Measurements from ENCODE around the gene NDUFAF3. TPM values are rescaled to one million over a fixed set of nuclear protein-coding genes. Genes with fewer than 3 reads are reported as not detected.

The NDUFAF3 gene
- total and polyA plus RNA-seq, 2 donors from 2014 or later = 106 to 190 TPM

DNA sequence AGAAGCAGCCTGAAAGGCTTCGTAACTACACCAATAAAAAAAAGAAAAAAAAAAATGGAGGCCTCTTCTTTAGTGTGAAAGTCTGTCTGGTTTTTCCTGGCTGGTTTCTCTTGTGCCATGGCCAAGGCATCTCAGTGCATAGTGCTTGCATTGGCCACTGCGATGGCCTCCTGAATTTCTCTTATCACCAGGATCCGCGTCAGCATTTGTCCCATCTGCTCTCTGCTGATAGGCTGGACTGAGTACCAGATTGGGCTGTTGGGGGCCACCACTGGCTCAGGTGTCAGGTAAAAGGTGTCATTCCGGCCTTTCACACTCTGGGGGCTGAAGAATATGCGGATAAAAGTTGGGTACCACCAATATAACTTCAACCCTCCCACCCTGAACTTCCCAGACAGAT is 8.4 kb downstream of the NDUFAF3 start:
- Histone ChIP-seq H3K4me1 (ENCODE audit: control insufficient read depth in 2 of 3, insufficient read depth in 2 of 3, low read depth in 1 of 3, low read length in 3 of 3) (peaks cover 0 to 16% (median 9%) of the 10 kb centered on the region in 3 donors), H3K9ac (ENCODE audit: low read length in 3 of 3) (no peak overlapping the region), H3K9me3 (ENCODE audit: control insufficient read depth in 2 of 3, insufficient read depth in 1 of 3, low read length in 3 of 3) (no peaks in the 10 kb centered on the region), H3K36me3 (ENCODE audit: control insufficient read depth in 2 of 3, insufficient read depth in 3 of 3, low read length in 3 of 3) (peaks cover 19 to 62% (median 37%) of the 10 kb centered on the region in 3 donors), H3K27ac (ENCODE audit: low read depth in 2 of 2, low read length in 2 of 2) (no peak overlapping the region), H3K4me3 (ENCODE audit: low read length in 3 of 3) (no peak overlapping the region), H3K27me3 (ENCODE audit: control insufficient read depth, insufficient read depth, low read length) (no peaks in the 10 kb centered on the region)
- FAIRE-seq (no peak), DNase-seq (no peak)
- TF ChIP-seq, protein P1, sequence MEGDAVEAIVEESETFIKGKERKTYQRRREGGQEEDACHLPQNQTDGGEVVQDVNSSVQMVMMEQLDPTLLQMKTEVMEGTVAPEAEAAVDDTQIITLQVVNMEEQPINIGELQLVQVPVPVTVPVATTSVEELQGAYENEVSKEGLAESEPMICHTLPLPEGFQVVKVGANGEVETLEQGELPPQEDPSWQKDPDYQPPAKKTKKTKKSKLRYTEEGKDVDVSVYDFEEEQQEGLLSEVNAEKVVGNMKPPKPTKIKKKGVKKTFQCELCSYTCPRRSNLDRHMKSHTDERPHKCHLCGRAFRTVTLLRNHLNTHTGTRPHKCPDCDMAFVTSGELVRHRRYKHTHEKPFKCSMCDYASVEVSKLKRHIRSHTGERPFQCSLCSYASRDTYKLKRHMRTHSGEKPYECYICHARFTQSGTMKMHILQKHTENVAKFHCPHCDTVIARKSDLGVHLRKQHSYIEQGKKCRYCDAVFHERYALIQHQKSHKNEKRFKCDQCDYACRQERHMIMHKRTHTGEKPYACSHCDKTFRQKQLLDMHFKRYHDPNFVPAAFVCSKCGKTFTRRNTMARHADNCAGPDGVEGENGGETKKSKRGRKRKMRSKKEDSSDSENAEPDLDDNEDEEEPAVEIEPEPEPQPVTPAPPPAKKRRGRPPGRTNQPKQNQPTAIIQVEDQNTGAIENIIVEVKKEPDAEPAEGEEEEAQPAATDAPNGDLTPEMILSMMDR (IDR thresholded peaks at IDR 0.05; ENCODE audit: borderline replicate concordance, extremely low read depth, insufficient read depth) = no peak
- intact Hi-C loops (cut with DNase I) = no loop called here

DNA sequence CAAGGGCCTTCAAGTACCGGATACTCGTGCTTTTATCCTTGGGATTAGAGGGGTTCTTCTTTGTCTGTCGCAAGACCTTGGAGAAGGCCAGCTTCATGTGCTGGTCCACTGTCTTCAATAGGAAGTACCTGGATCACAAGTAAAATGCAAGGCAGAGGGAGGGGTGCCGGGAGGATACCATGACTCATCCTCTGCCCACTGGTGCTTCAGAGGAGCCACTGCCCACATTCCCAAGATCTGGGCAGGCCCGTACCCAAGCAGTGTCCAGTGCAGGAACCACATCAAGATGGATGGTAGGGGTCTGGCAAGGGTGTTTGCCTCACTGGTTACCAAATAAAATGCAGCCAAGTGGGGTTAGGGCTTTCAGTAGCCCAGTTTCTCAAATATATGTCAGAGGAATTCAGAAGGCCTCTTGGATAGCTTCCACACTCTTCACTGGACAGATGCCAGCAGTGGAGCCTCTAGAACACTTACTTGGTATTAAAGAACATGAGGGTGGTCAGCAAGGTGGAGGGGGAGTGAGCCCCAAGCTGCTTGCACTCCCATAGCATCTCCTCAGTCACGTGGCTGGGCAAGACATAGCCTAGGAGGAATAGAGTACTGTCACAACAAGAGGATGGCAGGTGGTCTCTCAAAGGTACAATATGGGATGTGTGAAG is 10.9 kb downstream of the NDUFAF3 start:
- Histone ChIP-seq H3K4me3 (ENCODE audit: low read length in 3 of 3) (no peak overlapping the region), H3K27ac (ENCODE audit: low read depth in 2 of 2, low read length in 2 of 2) (no peak overlapping the region), H3K4me1 (ENCODE audit: control insufficient read depth in 2 of 3, insufficient read depth in 2 of 3, low read depth in 1 of 3, low read length in 3 of 3) (peaks cover 0 to 13% (median 9%) of the 10 kb centered on the region in 3 donors), H3K27me3 (ENCODE audit: control insufficient read depth, insufficient read depth, low read length) (no peaks in the 10 kb centered on the region), H3K9ac (ENCODE audit: low read length in 3 of 3) (no peak overlapping the region), H3K36me3 (ENCODE audit: control insufficient read depth in 2 of 3, insufficient read depth in 3 of 3, low read length in 3 of 3) (peaks cover 16 to 45% (median 31%) of the 10 kb centered on the region in 3 donors), H3K9me3 (ENCODE audit: control insufficient read depth in 2 of 3, insufficient read depth in 1 of 3, low read length in 3 of 3) (no peaks in the 10 kb centered on the region)
- TF ChIP-seq, protein P1 (IDR thresholded peaks at IDR 0.05; ENCODE audit: borderline replicate concordance, extremely low read depth, insufficient read depth) = no peak
- intact Hi-C loops (cut with DNase I) = no loop called here
- FAIRE-seq = no peak
- DNase-seq = no peak

DNA sequence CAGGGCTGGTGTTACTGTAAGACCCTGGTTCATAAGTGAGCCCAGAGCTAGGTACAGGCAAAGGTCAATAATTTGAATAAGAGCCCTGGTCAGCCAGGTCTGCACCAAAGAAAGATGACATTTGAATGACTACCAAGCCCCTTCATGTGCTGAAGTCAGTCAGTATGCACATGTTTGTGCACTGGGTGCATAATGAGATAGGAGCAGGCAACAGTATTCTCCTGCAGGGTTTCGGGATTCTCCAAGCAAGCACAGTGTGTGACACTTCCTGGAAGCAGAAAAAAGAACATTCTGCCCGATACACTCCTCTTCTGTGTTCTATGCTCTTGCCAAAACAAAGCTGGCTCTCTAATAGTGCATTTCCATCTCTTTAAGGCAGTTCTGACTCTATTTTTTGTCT is 12.7 kb downstream of the NDUFAF3 start:
- Histone ChIP-seq H3K9me3 (ENCODE audit: control insufficient read depth in 2 of 3, insufficient read depth in 1 of 3, low read length in 3 of 3) (no peaks in the 10 kb centered on the region), H3K27ac (ENCODE audit: low read depth in 2 of 2, low read length in 2 of 2) (no peak overlapping the region), H3K27me3 (ENCODE audit: control insufficient read depth, insufficient read depth, low read length) (no peaks in the 10 kb centered on the region), H3K36me3 (ENCODE audit: control insufficient read depth in 2 of 3, insufficient read depth in 3 of 3, low read length in 3 of 3) (peaks cover 16 to 45% (median 31%) of the 10 kb centered on the region in 3 donors), H3K9ac (ENCODE audit: low read length in 3 of 3) (no peak overlapping the region), H3K4me1 (ENCODE audit: control insufficient read depth in 2 of 3, insufficient read depth in 2 of 3, low read depth in 1 of 3, low read length in 3 of 3) (no peaks in the 10 kb centered on the region), H3K4me3 (ENCODE audit: low read length in 3 of 3) (no peak overlapping the region)
- TF ChIP-seq, protein P1 (IDR thresholded peaks at IDR 0.05; ENCODE audit: borderline replicate concordance, extremely low read depth, insufficient read depth) = no peak
- FAIRE-seq (no peak), DNase-seq (no peak)
- intact Hi-C loops (cut with DNase I) = no loop called here
